K562 (cell line): ENCODE measurements around the gene NEDD4L. TPM values are rescaled to one million over a fixed set of nuclear protein-coding genes. Genes with fewer than 3 reads are reported as not detected.

Experiments
- ATAC-seq: fragments of 200-7000 bp; cut with Tn5 transposase; 3 replicates; pipeline ENCODE4 v1.9.1; 2020; ENCODE audit warnings: moderate library complexity
- BruUV-seq: library from RNA; stranded (reverse); fragments of 400-500 nt; replicated peaks from 2 replicates; lab custom pipeline; 2021; lab: Mats Ljungman, UMichigan
- CTCF ChIA-PET: fragments of 300-600 bp; formaldehyde crosslinking; extraction: SDS; loops from one replicate; lab custom pipeline; 2021; ENCODE audit warnings: low intra/inter-chr PET ratio; lab: Yijun Ruan, JAX
- POLR2A ChIA-PET: fragments of 300-600, 350-650 bp; sonication (Branson Sonifier 250); formaldehyde crosslinking; extraction: SDS; loops from one replicate; lab custom pipeline; 2021; ENCODE audit warnings: antibody characterized with exemption, inconsistent platforms; lab: Yijun Ruan, JAX
- DNase-seq, 4 experiments: peaks; one replicate each; pipeline versions ENCODE4 v3.0.0 to v3.0.0-alpha.2; 2011 to 2018; ENCODE audit warnings: low spot score in 3 of 4, mixed read lengths in 3 of 4; ENCODE audit errors: extremely low read depth in 1 of 4
- FAIRE-seq: peaks from 2 replicates; lab custom pipeline; 2011; peaks lifted over from hg19 to GRCh38; lab: Jason Lieb, UNC
- H2AFZ ChIP-seq: 2 replicates; pipeline ENCODE4 v1.6.0; 2011; ENCODE audit warnings: low read depth, low read length, control low read depth, inconsistent platforms
- H3K27ac ChIP-seq: fragments of 200-600 bp; 3 replicates; pipeline ENCODE4 v1.8.0; 2011; ENCODE audit warnings: low read depth, mild to moderate bottlenecking, control low read depth, inconsistent platforms, low read length, moderate library complexity, mixed read lengths; ENCODE audit errors: extremely low read depth
- H3K27me3 ChIP-seq, 2 experiments: fragments of 300-600 bp in 1 of 2; 2 replicates in 1 of 2; 3 replicates in 1 of 2; pipeline versions ENCODE4 v1.6.0 to v1.8.0; 2011; ENCODE audit warnings: inconsistent platforms in 2 of 2, low read length in 2 of 2, mild to moderate bottlenecking in 1 of 2, mixed read lengths in 1 of 2, moderate library complexity in 1 of 2; ENCODE audit not compliant: control insufficient read depth in 2 of 2, insufficient read depth in 2 of 2
- H3K36me3 ChIP-seq: fragments of 300-600 bp; 3 replicates; pipeline ENCODE4 v1.8.0; 2011; ENCODE audit warnings: mild to moderate bottlenecking, low read length, inconsistent platforms; ENCODE audit not compliant: control insufficient read depth, insufficient read depth
- H3K4me1 ChIP-seq, 2 experiments: fragments of 200-600 bp in 1 of 2; replicated peaks in 1 of 2; 2 replicates in 1 of 2; 3 replicates in 1 of 2; pipeline versions ENCODE4 v1.5.1 to v1.8.0; 2011; ENCODE audit warnings: inconsistent platforms in 2 of 2, low read length in 2 of 2, mild to moderate bottlenecking in 1 of 2, mixed read lengths in 1 of 2, moderate library complexity in 1 of 2; ENCODE audit not compliant: control insufficient read depth in 2 of 2, insufficient read depth in 2 of 2
- H3K4me2 ChIP-seq: 2 replicates; pipeline ENCODE4 v1.6.1; 2011; ENCODE audit warnings: low read length, control low read depth, inconsistent platforms, mixed read lengths; ENCODE audit not compliant: insufficient read depth
- H3K4me3 ChIP-seq: fragments of 200-600 bp; sonication (generic), shearing (Covaris generic); 2 replicates; pipeline ENCODE4 v1.5.1; 2016; ENCODE audit warnings: control low read depth, inconsistent platforms
- H3K79me2 ChIP-seq: fragments of 200-600 bp; 3 replicates; pipeline ENCODE4 v1.8.0; 2011; ENCODE audit warnings: low read length, inconsistent platforms; ENCODE audit not compliant: control insufficient read depth, insufficient read depth
- H3K9ac ChIP-seq, 2 experiments: 2 replicates each; pipeline versions ENCODE4 v1.6.0 to v1.6.1; 2011; ENCODE audit warnings: low read depth in 2 of 2, low read length in 2 of 2, control low read depth in 1 of 2, inconsistent platforms in 1 of 2, mild to moderate bottlenecking in 1 of 2, mixed read lengths in 1 of 2; ENCODE audit not compliant: insufficient read depth in 1 of 2
- H3K9me1 ChIP-seq: one replicate; pipeline ENCODE4 v1.6.0; 2011; ENCODE audit warnings: inconsistent platforms, mild to moderate bottlenecking, low read length, moderate library complexity; ENCODE audit not compliant: control insufficient read depth, insufficient read depth
- H3K9me3 ChIP-seq: replicated peaks from 2 replicates; pipeline ENCODE4 v1.5.1; 2011; ENCODE audit warnings: low read depth, low read length, inconsistent platforms; ENCODE audit not compliant: control insufficient read depth, insufficient read depth
- H4K20me1 ChIP-seq: replicated peaks from 2 replicates; pipeline ENCODE4 v1.6.1; 2011; ENCODE audit warnings: low read length, inconsistent platforms, mixed read lengths; ENCODE audit not compliant: control insufficient read depth, insufficient read depth
- BMI1 ChIP-seq: fragments of 150-350 bp; IDR thresholded peaks from 2 replicates; pipeline ENCODE4 v1.6.1; 2014; ENCODE audit warnings: low read length
- CHD4 ChIP-seq: fragments of 200-600 bp; sonication (generic); IDR thresholded peaks from 3 replicates; pipeline ENCODE4 v1.6.1; 2012; ENCODE audit warnings: low read depth, mild to moderate bottlenecking, mixed read lengths, low read length, inconsistent platforms; ENCODE audit not compliant: insufficient read depth, insufficient replicate concordance, poor library complexity, severe bottlenecking
- EGR1 ChIP-seq: fragments of 450-650 bp; conservative IDR thresholded peaks from 2 replicates; pipeline ENCODE4 v1.6.1; 2017; ENCODE audit warnings: mild to moderate bottlenecking
- FOXP1 ChIP-seq: sonication (generic); formaldehyde crosslinking; IDR thresholded peaks from 2 replicates; pipeline ENCODE4 v1.8.0; 2022; ENCODE audit warnings: mild to moderate bottlenecking, missing genetic modification reagents
- HCFC1 ChIP-seq: IDR thresholded peaks from 2 replicates; pipeline ENCODE4 v1.6.1; 2012; ENCODE audit warnings: low read depth, low read length, improper control_type of control experiment
- MTF1 ChIP-seq: fragments of 250-450 bp; sonication (Bioruptor Pico); IDR thresholded peaks from 2 replicates; pipeline ENCODE4 v1.9.0; 2021; ENCODE audit warnings: moderate library complexity, mild to moderate bottlenecking, inconsistent platforms, borderline replicate concordance
- SREBF1 ChIP-seq: fragments of 150-350 bp; IDR thresholded peaks from 2 replicates; pipeline ENCODE4 v1.6.1; 2014; ENCODE audit warnings: antibody characterized with exemption, low read depth, low read length, borderline replicate concordance
- TAF1 ChIP-seq: IDR thresholded peaks from 2 replicates; pipeline ENCODE4 v1.6.1; 2011; ENCODE audit warnings: mild to moderate bottlenecking, low read length, moderate library complexity; ENCODE audit not compliant: insufficient read depth, control insufficient read depth, severe bottlenecking; ENCODE audit errors: extremely low read depth
- ZFP36 ChIP-seq: fragments of 150-350 bp; IDR thresholded peaks from 2 replicates; pipeline ENCODE4 v1.6.1; 2018; ENCODE audit warnings: low read length, low read depth; ENCODE audit not compliant: partially characterized antibody
- ZNF584 ChIP-seq: fragments of 200-800 bp; sonication (Bioruptor generic); IDR thresholded peaks from 2 replicates; pipeline ENCODE4 v1.6.1; 2016; ENCODE audit warnings: low read depth, mild to moderate bottlenecking, missing genetic modification characterization, missing compliant biosample characterization
- ZNF668 ChIP-seq: fragments of 250-450 bp; sonication (Bioruptor Pico); IDR thresholded peaks from 2 replicates; pipeline ENCODE4 v1.8.0; 2022; ENCODE audit warnings: mild to moderate bottlenecking, inconsistent platforms
- WGBS: fragments of 100-300 bp; shearing (Covaris generic); methylation state at CpG from one replicate; pipeline ENCODE4 v1.1.6; 2016; ENCODE audit warnings: low coverage, mixed read lengths; ENCODE audit not compliant: insufficient coverage; ENCODE audit errors: missing lambda C conversion rate; 5-methylcytosine and 5-hydroxymethylcytosine counted together
- in situ Hi-C: fragments of 300-500 bp; cut with MboI; formaldehyde crosslinking; loops from 4 replicates; pipeline ENCODE4 v1.15.0; 2018; ENCODE audit warnings: inconsistent platforms, mixed read lengths
- intact Hi-C: fragments of 100-400 bp; cut with micrococcal nuclease; formaldehyde crosslinking; loops from 2 replicates; pipeline ENCODE4 v1.14.2; 2022
- polyA plus RNA-seq, 8 experiments: library from polyadenylated mRNA; depleted of rRNA in 4 of 8; stranded (reverse) in 5 of 8; unstranded in 3 of 8; fragments of >200 nt; fragmentation: Nextera tagmentation in 2 of 8; fragmentation: Illumina TruSeq in 1 of 8; extraction: Ambion mirVana in 2 of 8; extraction: Trizol in 1 of 8; gene quantifications; 2 replicates each; pipeline versions ENCODE4 v1.2.1 to v1.2.3, GENCODE V29; 2011 to 2014; ENCODE audit warnings: inconsistent platforms in 1 of 8, missing spikeins in 1 of 8
- total RNA-seq, 7 experiments: library from RNA; depleted of rRNA in 6 of 7; stranded (reverse); fragments of >200 nt in 6 of 7; fragmentation: Illumina TruSeq in 2 of 7; extraction: Trizol in 2 of 7; gene quantifications; 2 replicates each; pipeline versions ENCODE4 v1.2.1 to v1.2.3, GENCODE V29; 2011 to 2021; ENCODE audit warnings: low replicate concordance in 1 of 7
- TF ChIP-seq, protein P1 (sequence below): fragments of 250-450 bp; sonication (Bioruptor Pico); IDR thresholded peaks from 2 replicates; pipeline ENCODE4 v1.4.0; 2020; ENCODE audit warnings: mild to moderate bottlenecking, moderate library complexity, borderline replicate concordance
- TF ChIP-seq, protein P2 (sequence below): fragments of 250-450 bp; sonication (Bioruptor Pico); IDR thresholded peaks from 2 replicates; pipeline ENCODE4 v1.6.1; 2021; ENCODE audit warnings: mild to moderate bottlenecking

The NEDD4L gene
- total and polyA plus RNA-seq, 9 of the 15 experiments (the other 6 are each of a cell fraction or from before 2014, with no cell fraction given): 8.1 to 33.4 (median 19.9) TPM

DNA sequence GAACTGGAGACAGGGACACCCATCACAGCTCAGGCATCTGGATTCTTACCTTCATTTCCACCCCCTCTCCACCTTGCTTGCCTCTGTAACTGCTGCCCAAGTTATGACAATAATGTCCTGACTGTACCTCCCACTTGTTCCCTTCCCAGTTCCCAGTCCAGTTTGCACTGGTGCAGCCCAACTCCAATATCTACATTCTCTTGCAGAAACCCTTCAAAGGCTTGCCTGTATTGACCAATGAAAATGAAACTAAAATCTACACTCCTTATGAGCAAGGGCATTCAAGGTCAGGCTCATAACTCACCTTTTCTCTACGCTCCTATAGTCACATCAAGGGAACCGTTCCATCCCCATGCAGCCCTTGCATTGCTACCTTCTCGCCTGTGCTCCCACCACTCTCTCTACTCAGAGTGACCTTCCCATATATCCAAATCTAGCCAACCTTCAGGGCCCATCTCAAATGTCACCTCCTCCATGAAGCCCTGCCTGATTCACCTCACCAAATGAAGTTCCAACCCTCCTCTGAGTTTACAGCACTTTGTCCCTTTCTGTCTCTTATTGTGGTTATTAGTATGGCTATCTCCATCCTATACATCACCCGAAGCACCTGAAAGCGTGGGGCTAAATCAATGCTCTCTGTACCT, 365.9 kb downstream of the NEDD4L start:
- Histone ChIP-seq H3K9ac (no peak overlapping the region), H3K27me3 (peaks cover 11 to 43% of the 10 kb centered on the region in 2 experiments; a peak in 4 of 5 replicates), H3K4me3 (no peak overlapping the region), H3K9me1 (no peaks in the 10 kb centered on the region), H3K4me1 (no peaks in the 10 kb centered on the region), H3K27ac (no peak overlapping the region), H3K9me3 (no peaks in the 10 kb centered on the region), H4K20me1 (no peaks in the 10 kb centered on the region), H2AFZ (no peak overlapping the region), H3K4me2 (no peak overlapping the region), H3K36me3 (no peaks in the 10 kb centered on the region), H3K79me2 (no peaks in the 10 kb centered on the region)
- in situ Hi-C loops: no loop called here
- ChIA-PET CTCF (no interaction called here), POLR2A (no interaction called here)
- BruUV-seq: no TSS peak
- ATAC-seq: no peak
- DNase-seq: no peak
- FAIRE-seq: no peak
- intact Hi-C loops: no loop called here
- TF ChIP-seq ZFP36 (peak; percentile 80), MTF1 (CRISPR knock-in tag) (no peak), EGR1 (no peak)
- WGBS: 3% methylated on average over 5 of the region's 5 CpGs

DNA sequence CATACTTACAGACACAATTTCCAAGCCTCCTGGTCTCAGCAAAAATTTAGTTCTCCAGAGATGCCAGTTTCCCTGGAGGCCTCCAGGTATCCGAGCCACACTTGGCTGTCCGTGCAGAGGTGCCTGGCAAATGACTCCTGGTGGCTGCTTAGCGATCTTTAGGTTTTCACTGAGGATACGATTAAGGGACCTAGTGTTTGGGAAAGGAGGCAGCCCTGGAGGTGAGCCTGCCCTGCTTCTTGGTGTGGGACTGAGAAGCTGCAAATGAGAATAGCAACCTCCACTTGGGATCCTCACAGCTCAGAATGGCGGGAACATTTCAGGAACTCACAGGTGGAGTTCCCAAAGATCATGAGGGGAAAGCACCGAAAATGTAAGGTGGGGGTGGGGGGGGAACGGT, 367.3 kb downstream of the NEDD4L start:
- POLR2A ChIA-PET: no interaction called here
- no TSS peak for BruUV-seq
- WGBS: 1% methylated on average over 5 of the region's 7 CpGs
- CTCF ChIA-PET: no interaction called here
- Histone ChIP-seq H2AFZ (no peak overlapping the region), H3K4me1 (no peaks in the 10 kb centered on the region), H3K79me2 (no peaks in the 10 kb centered on the region), H3K9me1 (no peaks in the 10 kb centered on the region), H3K27ac (no peak overlapping the region), H3K36me3 (no peaks in the 10 kb centered on the region), H4K20me1 (no peaks in the 10 kb centered on the region), H3K9me3 (no peaks in the 10 kb centered on the region), H3K4me2 (no peak overlapping the region), H3K9ac (no peak overlapping the region), H3K4me3 (no peak overlapping the region), H3K27me3 (peaks cover 8 to 42% of the 10 kb centered on the region in 2 experiments; a peak in 4 of 5 replicates)
- in situ Hi-C loops (no loop called here), intact Hi-C loops (no loop called here)
- no peak for ATAC-seq
- no peak for DNase-seq
- FAIRE-seq: no peak
- TF ChIP-seq HCFC1 (no peak), FOXP1 (CRISPR knock-in tag) (no peak), SREBF1 (no peak), ZNF668 (CRISPR knock-in tag) (no peak), CHD4 (no peak), BMI1 (no peak), TAF1 (no peak), ZNF584 (CRISPR knock-in tag) (no peak)
- TF ChIP-seq, protein P1, sequence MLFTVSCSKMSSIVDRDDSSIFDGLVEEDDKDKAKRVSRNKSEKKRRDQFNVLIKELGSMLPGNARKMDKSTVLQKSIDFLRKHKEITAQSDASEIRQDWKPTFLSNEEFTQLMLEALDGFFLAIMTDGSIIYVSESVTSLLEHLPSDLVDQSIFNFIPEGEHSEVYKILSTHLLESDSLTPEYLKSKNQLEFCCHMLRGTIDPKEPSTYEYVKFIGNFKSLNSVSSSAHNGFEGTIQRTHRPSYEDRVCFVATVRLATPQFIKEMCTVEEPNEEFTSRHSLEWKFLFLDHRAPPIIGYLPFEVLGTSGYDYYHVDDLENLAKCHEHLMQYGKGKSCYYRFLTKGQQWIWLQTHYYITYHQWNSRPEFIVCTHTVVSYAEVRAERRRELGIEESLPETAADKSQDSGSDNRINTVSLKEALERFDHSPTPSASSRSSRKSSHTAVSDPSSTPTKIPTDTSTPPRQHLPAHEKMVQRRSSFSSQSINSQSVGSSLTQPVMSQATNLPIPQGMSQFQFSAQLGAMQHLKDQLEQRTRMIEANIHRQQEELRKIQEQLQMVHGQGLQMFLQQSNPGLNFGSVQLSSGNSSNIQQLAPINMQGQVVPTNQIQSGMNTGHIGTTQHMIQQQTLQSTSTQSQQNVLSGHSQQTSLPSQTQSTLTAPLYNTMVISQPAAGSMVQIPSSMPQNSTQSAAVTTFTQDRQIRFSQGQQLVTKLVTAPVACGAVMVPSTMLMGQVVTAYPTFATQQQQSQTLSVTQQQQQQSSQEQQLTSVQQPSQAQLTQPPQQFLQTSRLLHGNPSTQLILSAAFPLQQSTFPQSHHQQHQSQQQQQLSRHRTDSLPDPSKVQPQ (CRISPR knock-in tag): no peak
- TF ChIP-seq, protein P2, sequence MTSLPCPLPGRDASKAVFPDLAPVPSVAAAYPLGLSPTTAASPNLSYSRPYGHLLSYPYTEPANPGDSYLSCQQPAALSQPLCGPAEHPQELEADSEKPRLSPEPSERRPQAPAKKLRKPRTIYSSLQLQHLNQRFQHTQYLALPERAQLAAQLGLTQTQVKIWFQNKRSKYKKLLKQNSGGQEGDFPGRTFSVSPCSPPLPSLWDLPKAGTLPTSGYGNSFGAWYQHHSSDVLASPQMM (CRISPR knock-in tag): no peak
